Smooth muscle cell (in vitro differentiated cells): ENCODE data around the gene SERPINB4. TPM values are rescaled to one million over a fixed set of nuclear protein-coding genes. Genes with fewer than 3 reads are reported as not detected.
"Not testable (repeated sequence)": the region's sequence is repeated elsewhere in the genome, so short reads cannot be mapped to it uniquely, and the experiment has no call there.

ENCODE experiments used
- DNase-seq: peaks from one replicate; lab custom pipeline; 2025; ENCODE audit not compliant: unreplicated experiment; lab: John Stamatoyannopoulos, UW
- H2AFZ ChIP-seq: fragments of 200-600 bp; sonication (generic); 2 replicates; pipeline ENCODE4 v1.6.0; 2016; ENCODE audit warnings: antibody characterized with exemption, low read depth, mild to moderate bottlenecking
- H3F3A ChIP-seq: fragments of 200-600 bp; sonication (generic); 2 replicates; pipeline ENCODE4 v1.6.0; 2017; ENCODE audit warnings: antibody characterized with exemption, low read depth
- H3K27ac ChIP-seq: fragments of 200-600 bp; sonication (generic); 2 replicates; pipeline ENCODE4 v1.5.1; 2016; ENCODE audit warnings: low read depth, mild to moderate bottlenecking
- H3K27me3 ChIP-seq: fragments of 200-600 bp; sonication (generic); 2 replicates; pipeline ENCODE4 v1.6.1; 2016; ENCODE audit warnings: low read depth, mild to moderate bottlenecking
- H3K36me3 ChIP-seq: fragments of 200-600 bp; sonication (generic); 2 replicates; pipeline ENCODE4 v1.5.1; 2016; ENCODE audit warnings: low read depth
- H3K4me1 ChIP-seq: fragments of 200-600 bp; sonication (generic); 2 replicates; pipeline ENCODE4 v1.5.1; 2016; ENCODE audit warnings: low read depth
- H3K4me2 ChIP-seq: fragments of 200-600 bp; sonication (generic); 2 replicates; pipeline ENCODE4 v1.6.0; 2016; ENCODE audit warnings: mild to moderate bottlenecking
- H3K4me3 ChIP-seq: fragments of 200-600 bp; sonication (generic); 2 replicates; pipeline ENCODE4 v1.5.1; 2016; ENCODE audit warnings: mild to moderate bottlenecking
- H3K79me2 ChIP-seq: fragments of 200-600 bp; sonication (generic); 2 replicates; pipeline ENCODE4 v1.6.0; 2016; ENCODE audit warnings: low read depth, mild to moderate bottlenecking
- H3K9ac ChIP-seq: fragments of 200-600 bp; sonication (generic); 2 replicates; pipeline ENCODE4 v1.6.0; 2016; ENCODE audit warnings: low read depth
- H3K9me3 ChIP-seq: fragments of 200-600 bp; sonication (generic); replicated peaks from 2 replicates; pipeline ENCODE4 v1.5.1; 2016; ENCODE audit warnings: low read depth
- H4K20me1 ChIP-seq: fragments of 200-600 bp; sonication (generic); 2 replicates; pipeline ENCODE4 v1.6.0; 2016; ENCODE audit warnings: low read depth
- CTCF ChIP-seq: fragments of 200-600 bp; sonication (generic); IDR thresholded peaks from 2 replicates; pipeline ENCODE4 v1.5.1; 2017; ENCODE audit warnings: borderline replicate concordance, mild to moderate bottlenecking, antibody characterized with exemption; ENCODE audit not compliant: insufficient read depth, poor library complexity, severe bottlenecking
- WGBS: methylation state at CpG from one replicate; pipeline ENCODE4 v1.1.7; 2016; ENCODE audit warnings: low lambda C conversion rate; 5-methylcytosine and 5-hydroxymethylcytosine counted together
- polyA plus RNA-seq: library from polyadenylated mRNA; unstranded; fragments of >200 nt; fragmentation: Nextera tagmentation; extraction: Ambion mirVana; gene quantifications from 2 replicates; pipeline ENCODE4 v1.2.1, GENCODE V29; 2016
- total RNA-seq: library from RNA; depleted of rRNA; stranded (reverse); fragments of >200 nt; gene quantifications from 2 replicates; pipeline ENCODE4 v1.2.3, GENCODE V29; 2014

SERPINB4 gene
- total and polyA plus RNA-seq, 2 experiments from 2014 or later = 1.7 to 11.1 TPM

GRCh38 chr18:63646936-63647335 is 2.9 kb upstream of the SERPINB4 start:
- H3K9ac ChIP-seq = no peak overlapping the region
- H2AFZ ChIP-seq = no peak overlapping the region
- no peak overlapping the region for H3K4me2 ChIP-seq
- H3K79me2 ChIP-seq = no peaks in the 10 kb centered on the region
- TF ChIP-seq CTCF = no peak
- H3F3A ChIP-seq = no peaks in the 10 kb centered on the region
- H4K20me1 ChIP-seq = no peaks in the 10 kb centered on the region
- no peak overlapping the region for H3K27ac ChIP-seq
- no peaks in the 10 kb centered on the region for H3K9me3 ChIP-seq
- H3K4me3 ChIP-seq = no peak overlapping the region
- no peak for DNase-seq
- H3K36me3 ChIP-seq = no peaks in the 10 kb centered on the region
- H3K27me3 ChIP-seq = no peaks in the 10 kb centered on the region
- H3K4me1 ChIP-seq = no peaks in the 10 kb centered on the region

- H3K79me2 ChIP-seq, H3F3A ChIP-seq, H3K4me2 ChIP-seq, H3K4me3 ChIP-seq, DNase-seq, H3K27ac ChIP-seq, H3K4me1 ChIP-seq, H3K9me3 ChIP-seq, H3K27me3 ChIP-seq, H3K9ac ChIP-seq, H3K36me3 ChIP-seq, H4K20me1 ChIP-seq, H2AFZ ChIP-seq: not testable (repeated sequence)
- 95% methylated on average over 1 of the region's 1 CpG for WGBS
Measured at GRCh38 chr18:63644694-63645093, 638 bp upstream of the SERPINB4 start.

DNA sequence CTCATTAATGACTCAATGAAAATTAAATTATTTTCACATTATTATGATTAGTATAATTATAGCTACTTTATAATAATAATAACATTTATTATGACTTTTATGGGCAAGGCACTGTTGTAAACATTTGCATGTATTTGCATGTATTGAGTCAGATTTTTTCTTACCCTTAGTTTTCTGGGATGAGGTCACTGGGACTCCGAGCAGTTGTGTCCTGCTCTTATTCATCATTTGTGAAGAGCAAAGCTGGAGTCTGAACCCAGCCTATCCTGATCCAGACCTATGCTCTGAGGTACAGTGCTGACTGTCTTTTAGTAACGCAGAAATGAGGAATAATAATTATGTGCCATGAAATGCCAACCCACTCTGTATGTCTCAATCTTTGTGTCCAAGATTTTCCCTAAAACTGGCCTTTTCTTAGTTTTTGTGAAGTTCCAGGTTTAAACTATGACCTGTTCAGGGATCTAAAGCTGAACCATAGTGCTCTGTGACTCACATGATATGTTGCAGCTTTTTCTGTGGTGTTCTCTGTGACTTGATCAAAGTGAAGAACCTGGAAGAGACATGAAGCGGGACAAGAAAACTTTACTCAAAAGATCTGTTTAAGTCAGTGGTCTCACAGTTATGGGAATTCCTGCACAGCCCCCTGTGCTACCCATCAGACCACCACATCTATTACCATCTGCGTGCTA is 1.2 kb downstream of the SERPINB4 start:
- not testable (repeated sequence) for H2AFZ ChIP-seq, H3K27me3 ChIP-seq, H3K9me3 ChIP-seq, H3K36me3 ChIP-seq, H4K20me1 ChIP-seq, DNase-seq, H3K4me2 ChIP-seq, H3K4me3 ChIP-seq, H3K9ac ChIP-seq, H3K27ac ChIP-seq, H3F3A ChIP-seq, H3K4me1 ChIP-seq, H3K79me2 ChIP-seq
- WGBS = 91% methylated on average over 4 of the region's 4 CpGs

DNA sequence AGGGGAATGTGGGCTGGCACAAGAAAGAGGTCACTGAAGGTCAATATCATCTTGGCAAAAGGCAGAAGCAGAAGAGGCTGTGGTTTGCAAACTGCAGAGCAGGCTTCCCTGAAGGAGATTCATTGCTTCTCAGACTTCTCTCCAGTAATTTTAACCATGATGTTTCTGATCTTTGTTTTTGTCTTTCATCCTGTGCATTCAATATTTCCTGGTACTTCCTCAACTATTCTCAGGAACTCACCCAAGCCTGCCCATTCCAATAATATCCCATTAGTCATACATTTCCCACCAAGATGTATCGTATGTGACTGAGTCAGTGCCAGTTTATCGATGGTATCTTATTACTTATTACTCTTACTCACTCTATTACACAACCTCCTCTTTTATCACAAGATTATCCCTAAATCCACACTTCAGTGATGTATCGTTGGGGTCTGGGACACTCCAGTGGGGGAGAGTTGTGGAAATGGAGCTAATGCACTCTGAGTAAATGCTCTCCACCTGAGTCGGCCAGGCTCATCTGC is 2.8 kb downstream of the SERPINB4 start:
- H4K20me1 ChIP-seq, H3K27ac ChIP-seq, H3K9me3 ChIP-seq, H3K4me3 ChIP-seq, H3K27me3 ChIP-seq, H3K4me2 ChIP-seq, H3K79me2 ChIP-seq, DNase-seq, H3K36me3 ChIP-seq, H3F3A ChIP-seq, H3K9ac ChIP-seq, H3K4me1 ChIP-seq, H2AFZ ChIP-seq: not testable (repeated sequence)
- WGBS = 58% methylated on average over 4 of the region's 4 CpGs

GRCh38 chr18:63637703-63638102 is 6.4 kb downstream of the SERPINB4 start:
- no peak overlapping the region for H3K27ac ChIP-seq
- no peak for TF ChIP-seq CTCF
- no peak overlapping the region for H2AFZ ChIP-seq
- peaks cover 3% of the 10 kb centered on the region for H3K9me3 ChIP-seq
- no peaks in the 10 kb centered on the region for H3K79me2 ChIP-seq
- DNase-seq = no peak
- 87% methylated on average over 6 of the region's 6 CpGs for whole genome bisulfite sequencing
- H3K27me3 ChIP-seq = no peaks in the 10 kb centered on the region
- H3K9ac ChIP-seq = no peak overlapping the region
- no peaks in the 10 kb centered on the region for H3K4me1 ChIP-seq
- H4K20me1 ChIP-seq = no peaks in the 10 kb centered on the region
- H3F3A ChIP-seq = no peaks in the 10 kb centered on the region
- no peak overlapping the region for H3K4me3 ChIP-seq
- no peaks in the 10 kb centered on the region for H3K36me3 ChIP-seq
- H3K4me2 ChIP-seq = no peak overlapping the region
